Karpas-422 (cell line): ENCODE measurements around the gene FEN1. TPM values are rescaled to one million over a fixed set of nuclear protein-coding genes. Genes with fewer than 3 reads are reported as not detected.

Source experiments
- total RNA-seq: library from RNA; depleted of rRNA; stranded (reverse); fragments of >200 nt; shearing (Covaris generic); gene quantifications from 2 replicates; pipeline ENCODE4 v1.2.3, GENCODE V29; 2014; ENCODE audit warnings: low replicate concordance; rRNA removed

FEN1 gene
- total RNA-seq, 1 experiment from 2014 or later, result 18.0 TPM

Other genes starting within 250 kb of the FEN1 start
- gene SYT7, start 211.8 kb upstream of the FEN1 start, total RNA-seq, result not detected in 2 replicates
- not detected in 2 replicates for gene DAGLA, start 112.5 kb upstream of the FEN1 start, total RNA-seq
- 0.32 TPM in 1 of 2 replicates, not detected in the other for gene MYRF, start 40.3 kb upstream of the FEN1 start, total RNA-seq
- 81.3 and 303 TPM in 2 replicates for gene TMEM258, start 312 bp upstream of the FEN1 start, total RNA-seq
- gene FADS1, start 24.1 kb downstream of the FEN1 start, total RNA-seq, result 80.3 and 99.6 TPM in 2 replicates
- 74.0 and 75.7 TPM in 2 replicates for gene FADS2, start 35.4 kb downstream of the FEN1 start, total RNA-seq
- gene FADS3, start 98.6 kb downstream of the FEN1 start, total RNA-seq, result 39.5 and 70.4 TPM in 2 replicates
- not detected in 2 replicates for gene RAB3IL1, start 124.7 kb downstream of the FEN1 start, total RNA-seq
- 1.7 and 1.9 TPM in 2 replicates for gene BEST1, start 157.4 kb downstream of the FEN1 start, total RNA-seq
- 209 and 392 TPM in 2 replicates for gene FTH1, start 174.7 kb downstream of the FEN1 start, total RNA-seq